ENCODE results near the gene RAB7A.

- no peak for TF ChIP-seq CTCF (IDR thresholded peaks at IDR 0.05)
- TF ChIP-seq SMC3 (IDR thresholded peaks at IDR 0.05), result no peak
- TF ChIP-seq MYC (IDR thresholded peaks at IDR 0.05; ENCODE audit: borderline replicate concordance, low read length), result no peak
- TF ChIP-seq FOSL2 (IDR thresholded peaks at IDR 0.05), result no peak
- no peak for TF ChIP-seq FOSL2 (CRISPR knock-in tag; IDR thresholded peaks at IDR 0.05)
- TF ChIP-seq MAX (IDR thresholded peaks at IDR 0.05), result no peak
- TF ChIP-seq EP300 (IDR thresholded peaks at IDR 0.05), result no peak
- TF ChIP-seq CEBPB (IDR thresholded peaks at IDR 0.05), result no peak
- TF ChIP-seq HMGXB4 (CRISPR knock-in tag; IDR thresholded peaks at IDR 0.05; ENCODE audit: borderline replicate concordance), result no peak
- TF ChIP-seq TFCP2L1 (CRISPR knock-in tag; IDR thresholded peaks at IDR 0.05), result no peak
- TF ChIP-seq KDM1A (IDR thresholded peaks at IDR 0.05; ENCODE audit: low read depth), result no peak
These were observed 38.9 kb downstream of the RAB7A start for GRCh38 chr3:128764863-128765262.
